ENCODE results near the gene MEX3D. TPM values are rescaled to one million over a fixed set of nuclear protein-coding genes. Genes with fewer than 3 reads are reported as not detected.

The MEX3D gene
- total and polyA plus RNA-seq, 2 experiments from 2014 or later, result 6.6 to 38.7 TPM

- WGBS (ENCODE audit: low lambda C conversion rate, missing lambda C conversion rate), result 83% methylated on average over 14 of the region's 14 CpGs
- no peak overlapping the region for H2AFZ ChIP-seq
- H3K27me3 ChIP-seq, result no peaks in the 10 kb centered on the region
- no peaks in the 10 kb centered on the region for H4K20me1 ChIP-seq (ENCODE audit: insufficient read depth, poor library complexity, severe bottlenecking)
- TF ChIP-seq CTCF (IDR thresholded peaks at IDR 0.05; ENCODE audit: poor library complexity) (no peak), EZH2 (IDR thresholded peaks at IDR 0.05; ENCODE audit: borderline replicate concordance) (no peak), EZH2phosphoT487 (IDR thresholded peaks at IDR 0.05; ENCODE audit: low read depth, severe bottlenecking, unreplicated experiment) (no peak)
- no peaks in the 10 kb centered on the region for H3K9me2 ChIP-seq (replicated peaks; ENCODE audit: insufficient read depth)
- no peak overlapping the region for H3K27ac ChIP-seq
- no peak overlapping the region for H3K4me2 ChIP-seq
- no peaks in the 10 kb centered on the region for H3K9me3 ChIP-seq (ENCODE audit: low read depth)
- H3K4me3 ChIP-seq, result no peak overlapping the region
- H3K4me1 ChIP-seq (ENCODE audit: insufficient read depth), result peaks cover 4% of the 10 kb centered on the region
- no peak for DNase-seq (ENCODE audit: low spot score)
- H3K79me2 ChIP-seq, result no peaks in the 10 kb centered on the region
- no peaks in the 10 kb centered on the region for H3K36me3 ChIP-seq (replicated peaks; ENCODE audit: insufficient read depth, low read depth)
These were observed 33.2 kb downstream of the MEX3D start for GRCh38 chr19:1534972-1535371.

GRCh38 chr19:1533510-1534150, 34.5 kb downstream of the MEX3D start:
- H4K20me1 ChIP-seq (ENCODE audit: insufficient read depth, poor library complexity, severe bottlenecking), result no peaks in the 10 kb centered on the region
- TF ChIP-seq EZH2 (IDR thresholded peaks at IDR 0.05; ENCODE audit: borderline replicate concordance) (no peak), CTCF (IDR thresholded peaks at IDR 0.05; ENCODE audit: poor library complexity) (no peak), EZH2phosphoT487 (IDR thresholded peaks at IDR 0.05; ENCODE audit: low read depth, severe bottlenecking, unreplicated experiment) (no peak)
- no peak for DNase-seq (ENCODE audit: low spot score)
- no peaks in the 10 kb centered on the region for H3K36me3 ChIP-seq (replicated peaks; ENCODE audit: insufficient read depth, low read depth)
- H3K9me2 ChIP-seq (replicated peaks; ENCODE audit: insufficient read depth), result no peaks in the 10 kb centered on the region
- H3K27me3 ChIP-seq, result no peaks in the 10 kb centered on the region
- H3K27ac ChIP-seq, result no peak overlapping the region
- no peak overlapping the region for H3K4me3 ChIP-seq
- no peak overlapping the region for H2AFZ ChIP-seq
- H3K9me3 ChIP-seq (ENCODE audit: low read depth), result no peaks in the 10 kb centered on the region
- 83% methylated on average over 17 of the region's 23 CpGs for WGBS (ENCODE audit: low lambda C conversion rate, missing lambda C conversion rate)
- H3K79me2 ChIP-seq, result no peaks in the 10 kb centered on the region
- H3K4me1 ChIP-seq (ENCODE audit: insufficient read depth), result no peaks in the 10 kb centered on the region
- H3K4me2 ChIP-seq, result no peak overlapping the region

GRCh38 chr19:1532003-1532402, 36.1 kb downstream of the MEX3D start:
- H3K4me2 ChIP-seq, result no peak overlapping the region
- no peak overlapping the region for H2AFZ ChIP-seq
- H3K9me2 ChIP-seq (replicated peaks; ENCODE audit: insufficient read depth), result no peaks in the 10 kb centered on the region
- no peaks in the 10 kb centered on the region for H3K27me3 ChIP-seq
- H3K9me3 ChIP-seq (ENCODE audit: low read depth), result no peaks in the 10 kb centered on the region
- WGBS (ENCODE audit: low lambda C conversion rate, missing lambda C conversion rate), result 94% methylated on average over 9 of the region's 9 CpGs
- H3K4me3 ChIP-seq, result no peak overlapping the region
- no peaks in the 10 kb centered on the region for H4K20me1 ChIP-seq (ENCODE audit: insufficient read depth, poor library complexity, severe bottlenecking)
- H3K79me2 ChIP-seq, result no peaks in the 10 kb centered on the region
- no peak for TF ChIP-seq EZH2phosphoT487 (IDR thresholded peaks at IDR 0.05; ENCODE audit: low read depth, severe bottlenecking, unreplicated experiment)
- no peak for TF ChIP-seq EZH2 (IDR thresholded peaks at IDR 0.05; ENCODE audit: borderline replicate concordance)
- no peak for TF ChIP-seq CTCF (IDR thresholded peaks at IDR 0.05; ENCODE audit: poor library complexity)
- H3K4me1 ChIP-seq (ENCODE audit: insufficient read depth), result no peaks in the 10 kb centered on the region
- no peak overlapping the region for H3K27ac ChIP-seq
- DNase-seq (ENCODE audit: low spot score), result no peak
- no peaks in the 10 kb centered on the region for H3K36me3 ChIP-seq (replicated peaks; ENCODE audit: insufficient read depth, low read depth)

Measured in hepatocyte (in vitro differentiated cells).